K562 (cell line): ENCODE data around the gene CYP21A2. TPM values are rescaled to one million over a fixed set of nuclear protein-coding genes. Genes with fewer than 3 reads are reported as not detected.
A peak's percentile ranks its signal among the peaks of the same experiment; 100 is the strongest.

Source experiments
- ATAC-seq: fragments of 200-7000 bp; cut with Tn5 transposase; 3 replicates; pipeline ENCODE4 v1.9.1; 2020; ENCODE audit warnings: moderate library complexity
- BruUV-seq: library from RNA; stranded (reverse); fragments of 400-500 nt; replicated peaks from 2 replicates; lab custom pipeline; 2021; lab: Mats Ljungman, UMichigan
- CTCF ChIA-PET: fragments of 300-600 bp; formaldehyde crosslinking; extraction: SDS; loops from one replicate; lab custom pipeline; 2021; ENCODE audit warnings: low intra/inter-chr PET ratio; lab: Yijun Ruan, JAX
- POLR2A ChIA-PET: fragments of 300-600, 350-650 bp; sonication (Branson Sonifier 250); formaldehyde crosslinking; extraction: SDS; loops from one replicate; lab custom pipeline; 2021; ENCODE audit warnings: antibody characterized with exemption, inconsistent platforms; lab: Yijun Ruan, JAX
- DNase-seq, 4 experiments: peaks; one replicate each; pipeline versions ENCODE4 v3.0.0 to v3.0.0-alpha.2; 2011 to 2018; ENCODE audit warnings: low spot score in 3 of 4, mixed read lengths in 3 of 4; ENCODE audit errors: extremely low read depth in 1 of 4
- FAIRE-seq: peaks from 2 replicates; lab custom pipeline; 2011; peaks lifted over from hg19 to GRCh38; lab: Jason Lieb, UNC
- H2AFZ ChIP-seq: 2 replicates; pipeline ENCODE4 v1.6.0; 2011; ENCODE audit warnings: low read depth, low read length, control low read depth, inconsistent platforms
- H3K27ac ChIP-seq: fragments of 200-600 bp; 3 replicates; pipeline ENCODE4 v1.8.0; 2011; ENCODE audit warnings: low read depth, mild to moderate bottlenecking, control low read depth, inconsistent platforms, low read length, moderate library complexity, mixed read lengths; ENCODE audit errors: extremely low read depth
- H3K27me3 ChIP-seq, 2 experiments: fragments of 300-600 bp in 1 of 2; 2 replicates in 1 of 2; 3 replicates in 1 of 2; pipeline versions ENCODE4 v1.6.0 to v1.8.0; 2011; ENCODE audit warnings: inconsistent platforms in 2 of 2, low read length in 2 of 2, mild to moderate bottlenecking in 1 of 2, mixed read lengths in 1 of 2, moderate library complexity in 1 of 2; ENCODE audit not compliant: control insufficient read depth in 2 of 2, insufficient read depth in 2 of 2
- H3K36me3 ChIP-seq: fragments of 300-600 bp; 3 replicates; pipeline ENCODE4 v1.8.0; 2011; ENCODE audit warnings: mild to moderate bottlenecking, low read length, inconsistent platforms; ENCODE audit not compliant: control insufficient read depth, insufficient read depth
- H3K4me1 ChIP-seq, 2 experiments: fragments of 200-600 bp in 1 of 2; replicated peaks in 1 of 2; 2 replicates in 1 of 2; 3 replicates in 1 of 2; pipeline versions ENCODE4 v1.5.1 to v1.8.0; 2011; ENCODE audit warnings: inconsistent platforms in 2 of 2, low read length in 2 of 2, mild to moderate bottlenecking in 1 of 2, mixed read lengths in 1 of 2, moderate library complexity in 1 of 2; ENCODE audit not compliant: control insufficient read depth in 2 of 2, insufficient read depth in 2 of 2
- H3K4me2 ChIP-seq: 2 replicates; pipeline ENCODE4 v1.6.1; 2011; ENCODE audit warnings: low read length, control low read depth, inconsistent platforms, mixed read lengths; ENCODE audit not compliant: insufficient read depth
- H3K4me3 ChIP-seq: fragments of 200-600 bp; sonication (generic), shearing (Covaris generic); 2 replicates; pipeline ENCODE4 v1.5.1; 2016; ENCODE audit warnings: control low read depth, inconsistent platforms
- H3K79me2 ChIP-seq: fragments of 200-600 bp; 3 replicates; pipeline ENCODE4 v1.8.0; 2011; ENCODE audit warnings: low read length, inconsistent platforms; ENCODE audit not compliant: control insufficient read depth, insufficient read depth
- H3K9ac ChIP-seq, 2 experiments: 2 replicates each; pipeline versions ENCODE4 v1.6.0 to v1.6.1; 2011; ENCODE audit warnings: low read depth in 2 of 2, low read length in 2 of 2, control low read depth in 1 of 2, inconsistent platforms in 1 of 2, mild to moderate bottlenecking in 1 of 2, mixed read lengths in 1 of 2; ENCODE audit not compliant: insufficient read depth in 1 of 2
- H3K9me1 ChIP-seq: one replicate; pipeline ENCODE4 v1.6.0; 2011; ENCODE audit warnings: inconsistent platforms, mild to moderate bottlenecking, low read length, moderate library complexity; ENCODE audit not compliant: control insufficient read depth, insufficient read depth
- H3K9me3 ChIP-seq: replicated peaks from 2 replicates; pipeline ENCODE4 v1.5.1; 2011; ENCODE audit warnings: low read depth, low read length, inconsistent platforms; ENCODE audit not compliant: control insufficient read depth, insufficient read depth
- H4K20me1 ChIP-seq: replicated peaks from 2 replicates; pipeline ENCODE4 v1.6.1; 2011; ENCODE audit warnings: low read length, inconsistent platforms, mixed read lengths; ENCODE audit not compliant: control insufficient read depth, insufficient read depth
- ATF7 ChIP-seq: fragments of 450-650 bp; IDR thresholded peaks from 2 replicates; pipeline ENCODE4 v1.7.1; 2014; ENCODE audit warnings: mild to moderate bottlenecking, moderate library complexity
- C11orf30 ChIP-seq: fragments of 450-650 bp; IDR thresholded peaks from 2 replicates; pipeline ENCODE4 v1.6.1; 2016; ENCODE audit warnings: low read depth, mild to moderate bottlenecking
- FOS ChIP-seq: IDR thresholded peaks from 3 replicates; pipeline ENCODE4 v1.6.1; 2011; ENCODE audit not compliant: insufficient read length; ENCODE audit errors: extremely low read depth
- HCFC1 ChIP-seq: IDR thresholded peaks from 2 replicates; pipeline ENCODE4 v1.6.1; 2012; ENCODE audit warnings: low read depth, low read length, improper control_type of control experiment
- IRF2 ChIP-seq: sonication (generic); formaldehyde crosslinking; IDR thresholded peaks from 2 replicates; pipeline ENCODE4 v1.8.1; 2022; ENCODE audit warnings: mild to moderate bottlenecking, missing genetic modification reagents
- NR4A1 ChIP-seq, 2 experiments: fragments of 250-450 bp in 1 of 2; fragments of 450-650 bp in 1 of 2; sonication (Bioruptor Pico) in 1 of 2; IDR thresholded peaks; 2 replicates each; pipeline versions ENCODE4 v1.4.0 to v1.6.1; 2016 to 2020; ENCODE audit warnings: mild to moderate bottlenecking in 2 of 2, missing compliant biosample characterization in 1 of 2, missing genetic modification characterization in 1 of 2, moderate library complexity in 1 of 2
- WHSC1 ChIP-seq: IDR thresholded peaks from one replicate; pipeline ENCODE4 v1.6.1; 2012; ENCODE audit warnings: low read length, control low read depth, inconsistent platforms
- ZC3H4 ChIP-seq: sonication (generic); formaldehyde crosslinking; IDR thresholded peaks from 2 replicates; pipeline ENCODE4 v1.9.0; 2021; ENCODE audit warnings: missing genetic modification reagents, borderline replicate concordance
- ZNF23 ChIP-seq: fragments of 250-450 bp; sonication (Bioruptor Pico); IDR thresholded peaks from 2 replicates; pipeline ENCODE4 v1.4.0; 2020; ENCODE audit warnings: mild to moderate bottlenecking
- ZNF274 ChIP-seq: IDR thresholded peaks from 2 replicates; pipeline ENCODE4 v1.6.1; 2011; ENCODE audit warnings: low read depth, mild to moderate bottlenecking, low read length, moderate library complexity, borderline replicate concordance
- ZNF511 ChIP-seq: sonication (generic); formaldehyde crosslinking; IDR thresholded peaks from 2 replicates; pipeline ENCODE4 v1.8.0; 2022; ENCODE audit warnings: mild to moderate bottlenecking, missing genetic modification reagents
- WGBS: fragments of 100-300 bp; shearing (Covaris generic); methylation state at CpG from one replicate; pipeline ENCODE4 v1.1.6; 2016; ENCODE audit warnings: low coverage, mixed read lengths; ENCODE audit not compliant: insufficient coverage; ENCODE audit errors: missing lambda C conversion rate; 5-methylcytosine and 5-hydroxymethylcytosine counted together
- in situ Hi-C: fragments of 300-500 bp; cut with MboI; formaldehyde crosslinking; loops from 4 replicates; pipeline ENCODE4 v1.15.0; 2018; ENCODE audit warnings: inconsistent platforms, mixed read lengths
- intact Hi-C: fragments of 100-400 bp; cut with micrococcal nuclease; formaldehyde crosslinking; loops from 2 replicates; pipeline ENCODE4 v1.14.2; 2022
- polyA plus RNA-seq, 8 experiments: library from polyadenylated mRNA; depleted of rRNA in 4 of 8; stranded (reverse) in 5 of 8; unstranded in 3 of 8; fragments of >200 nt; fragmentation: Nextera tagmentation in 2 of 8; fragmentation: Illumina TruSeq in 1 of 8; extraction: Ambion mirVana in 2 of 8; extraction: Trizol in 1 of 8; gene quantifications; 2 replicates each; pipeline versions ENCODE4 v1.2.1 to v1.2.3, GENCODE V29; 2011 to 2014; ENCODE audit warnings: inconsistent platforms in 1 of 8, missing spikeins in 1 of 8
- total RNA-seq, 7 experiments: library from RNA; depleted of rRNA in 6 of 7; stranded (reverse); fragments of >200 nt in 6 of 7; fragmentation: Illumina TruSeq in 2 of 7; extraction: Trizol in 2 of 7; gene quantifications; 2 replicates each; pipeline versions ENCODE4 v1.2.1 to v1.2.3, GENCODE V29; 2011 to 2021; ENCODE audit warnings: low replicate concordance in 1 of 7

Gene CYP21A2
- total and polyA plus RNA-seq, 9 of the 15 experiments (the other 6 are each of a cell fraction or from before 2014, with no cell fraction given) = 0.03 to 1.4 (median 0.19) TPM

DNA sequence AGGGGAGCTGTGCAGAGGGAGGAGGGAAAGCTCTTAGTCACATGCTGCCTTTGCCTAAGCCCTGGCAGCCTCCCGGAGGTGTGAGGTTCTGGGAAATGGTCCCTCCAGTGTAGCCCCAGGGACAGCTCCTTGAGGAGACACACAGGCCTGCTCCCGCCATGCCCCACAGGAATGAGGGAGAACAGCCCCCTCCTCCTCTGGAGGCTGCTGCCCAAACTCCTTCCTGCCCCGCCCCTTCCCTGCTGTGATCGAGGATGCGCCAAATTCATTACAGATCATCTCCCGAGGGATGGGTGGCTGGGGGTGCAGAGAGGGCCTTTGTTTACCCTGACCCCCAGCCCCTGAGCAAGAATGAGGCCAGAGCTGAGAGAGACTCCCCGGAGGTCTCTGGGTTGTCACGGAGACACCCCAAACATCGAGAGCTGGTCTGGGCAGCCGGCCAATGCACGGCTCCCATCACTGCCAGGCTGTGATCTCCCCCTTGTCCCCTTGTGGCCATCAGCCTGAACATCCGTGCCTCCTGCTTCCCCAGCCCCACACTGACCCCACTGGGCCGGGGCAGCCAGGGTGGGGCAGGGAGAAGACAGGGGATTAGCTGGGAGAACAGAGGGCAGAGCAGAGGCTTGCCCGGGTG lies 8.4 kb downstream of the CYP21A2 start (continued):
- TF ChIP-seq ZC3H4 (CRISPR knock-in tag) = peak; percentile 74; the same call in 1 of the 2 replicates

DNA sequence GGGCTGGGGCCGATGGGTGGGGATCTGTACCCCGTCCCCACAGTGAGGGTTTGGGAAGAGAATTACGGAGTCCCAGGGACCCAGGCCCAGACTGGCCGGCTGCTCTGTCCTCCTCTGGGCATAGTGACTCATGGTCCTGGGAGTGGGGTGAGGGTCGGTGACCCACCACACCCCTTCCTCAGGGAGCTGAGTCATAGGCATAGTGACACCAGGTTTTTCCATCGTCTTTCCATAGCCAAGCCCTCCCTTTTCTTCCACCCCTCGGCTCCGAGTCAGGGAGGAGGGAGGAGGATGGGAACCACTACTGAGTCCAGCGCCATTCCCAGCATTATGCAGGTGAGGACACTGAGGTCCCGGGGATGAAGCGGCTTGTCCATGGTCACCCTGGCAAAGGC lies 8.9 kb downstream of the CYP21A2 start:
- Histone ChIP-seq H3K79me2 (peaks cover 2% of the 10 kb centered on the region; the same call in 1 of the 3 replicates), H4K20me1 (no peaks in the 10 kb centered on the region), H3K9me3 (no peaks in the 10 kb centered on the region), H3K4me2 (peak overlapping the region; percentile 26; the same call in 1 of the 2 replicates), H3K4me1 (peaks cover 31 to 51% of the 10 kb centered on the region in 2 experiments), H3K27ac (peak overlapping the region; percentile 93; the same call in 2 of the 3 replicates), H3K9ac (peak overlapping the region; percentile 66 to 85; a peak in 3 of 4 replicates), H3K36me3 (no peaks in the 10 kb centered on the region), H2AFZ (peak overlapping the region; percentile 90; the same call in 1 of the 2 replicates), H3K27me3 (no peaks in the 10 kb centered on the region), H3K4me3 (no peak overlapping the region), H3K9me1 (peaks cover 6% of the 10 kb centered on the region)
- no TSS peak for BruUV-seq
- ATAC-seq (no peak), DNase-seq (peak; percentile 36 to 60 (median 54)), FAIRE-seq (no peak)
- in situ Hi-C loops = loop anchor here (10.0 kb wide), 1 partner anchor 92 kb away; the partner anchor contains the start of genes NELFE and SKIC2
- intact Hi-C loops = no loop called here
- POLR2A ChIA-PET = interaction anchor here (0.6 to 1.3 kb wide), 7 partner anchors 14 to 926 kb away, joined by 3 to 5 read pairs (median 4); no protein-coding TSS in a partner anchor
- CTCF ChIA-PET = no interaction called here
- 53% methylated on average over 10 of the region's 11 CpGs for WGBS
- TF ChIP-seq FOS (peak; percentile 40), ZNF23 (CRISPR knock-in tag) (no peak), ZNF274 (no peak), WHSC1 (peak; percentile 14), ZNF511 (no peak), IRF2 (no peak), C11orf30 (peak; percentile 52; the same call in 1 of the 2 replicates), HCFC1 (no peak), NR4A1 (CRISPR knock-in tag; IDR thresholded peaks at IDR 0.05) (no peak), NR4A1 (tag; IDR thresholded peaks at IDR 0.05) (no peak), ATF7 (no peak)
